ENCODE results near the gene SKA1. TPM values are rescaled to one million over a fixed set of nuclear protein-coding genes. Genes with fewer than 3 reads are reported as not detected.

The SKA1 gene
- not detected for total RNA-seq

- peak within 1 kb of the TSS; percentile 14 to 72 for H3K27ac ChIP-seq
- H3K36me3 ChIP-seq: no peaks in the 10 kb centered on the region
- intact Hi-C loops (cut with DNase I): loop anchor here (2.0 to 10.0 kb wide), 4 partner anchors 94 to 656 kb away; partner anchors contain the start of genes ACAA2, MAPK4, MBD1 and SMAD4
- peak within 1 kb of the TSS; percentile 50 to 70 for H3K4me3 ChIP-seq
- peaks cover 0 to 7% of the 10 kb centered on the region in 2 donors for H3K4me1 ChIP-seq
- H3K27me3 ChIP-seq: no peaks in the 10 kb centered on the region
- DNase-seq (ENCODE audit: low spot score in 2 of 2): peak; percentile 62 to 93
- TF ChIP-seq, protein P1, sequence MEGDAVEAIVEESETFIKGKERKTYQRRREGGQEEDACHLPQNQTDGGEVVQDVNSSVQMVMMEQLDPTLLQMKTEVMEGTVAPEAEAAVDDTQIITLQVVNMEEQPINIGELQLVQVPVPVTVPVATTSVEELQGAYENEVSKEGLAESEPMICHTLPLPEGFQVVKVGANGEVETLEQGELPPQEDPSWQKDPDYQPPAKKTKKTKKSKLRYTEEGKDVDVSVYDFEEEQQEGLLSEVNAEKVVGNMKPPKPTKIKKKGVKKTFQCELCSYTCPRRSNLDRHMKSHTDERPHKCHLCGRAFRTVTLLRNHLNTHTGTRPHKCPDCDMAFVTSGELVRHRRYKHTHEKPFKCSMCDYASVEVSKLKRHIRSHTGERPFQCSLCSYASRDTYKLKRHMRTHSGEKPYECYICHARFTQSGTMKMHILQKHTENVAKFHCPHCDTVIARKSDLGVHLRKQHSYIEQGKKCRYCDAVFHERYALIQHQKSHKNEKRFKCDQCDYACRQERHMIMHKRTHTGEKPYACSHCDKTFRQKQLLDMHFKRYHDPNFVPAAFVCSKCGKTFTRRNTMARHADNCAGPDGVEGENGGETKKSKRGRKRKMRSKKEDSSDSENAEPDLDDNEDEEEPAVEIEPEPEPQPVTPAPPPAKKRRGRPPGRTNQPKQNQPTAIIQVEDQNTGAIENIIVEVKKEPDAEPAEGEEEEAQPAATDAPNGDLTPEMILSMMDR (IDR thresholded peaks at IDR 0.05): no peak
- H3K9me3 ChIP-seq: peaks cover 0 to 3% of the 10 kb centered on the region in 2 donors
These were observed at the start of gene SKA1 for GRCh38 chr18:50374753-50375391. SKA1 (plus strand) TSS chr18:50375046; CDS start chr18:50375831, 785 bp downstream.

DNA sequence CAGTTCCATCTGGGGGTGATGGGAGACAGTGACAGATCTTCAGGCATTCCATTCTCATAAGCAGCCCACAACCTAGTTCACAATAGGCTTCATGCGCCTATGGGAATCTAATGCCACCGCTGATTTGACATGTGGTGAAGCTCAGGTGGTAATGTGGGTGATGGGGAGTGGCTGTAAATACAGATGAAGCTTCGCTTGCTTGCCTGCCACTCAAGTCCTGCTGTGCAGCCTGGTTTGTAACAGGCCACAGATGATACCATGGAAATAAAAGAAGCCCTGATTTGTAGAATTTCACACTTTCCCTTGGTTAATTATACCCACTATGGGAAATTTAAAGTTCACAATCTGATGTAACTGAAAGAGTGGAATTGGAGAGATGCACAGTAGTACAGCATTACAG lies 46.9 kb upstream of the SKA1 start:
- TF ChIP-seq, protein P1 (IDR thresholded peaks at IDR 0.05): no peak
- DNase-seq (ENCODE audit: low spot score in 2 of 2): no peak
- intact Hi-C loops (cut with DNase I): no loop called here
- Histone ChIP-seq H3K4me1 (no peaks in the 10 kb centered on the region), H3K4me3 (no peak overlapping the region), H3K36me3 (no peaks in the 10 kb centered on the region), H3K27ac (no peak overlapping the region), H3K27me3 (no peaks in the 10 kb centered on the region), H3K9me3 (no peaks in the 10 kb centered on the region)

DNA sequence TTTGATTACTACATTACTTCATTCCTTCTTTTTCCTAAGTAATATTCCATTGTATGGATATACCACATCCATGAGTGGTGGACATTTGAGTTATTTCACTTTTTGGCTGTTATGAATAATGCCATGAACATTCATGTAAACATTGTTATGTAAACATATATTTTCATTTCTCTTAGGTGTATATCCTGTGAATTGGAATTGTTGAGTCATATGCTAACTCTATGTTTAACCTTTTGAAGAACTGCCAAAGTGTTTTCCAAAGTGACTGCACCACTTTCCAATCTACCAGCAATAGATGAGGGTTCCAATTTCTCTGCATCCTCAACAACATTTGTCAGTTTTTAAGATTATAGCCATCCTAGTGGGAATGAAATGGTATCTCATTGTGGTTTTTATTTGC lies 44.7 kb upstream of the SKA1 start:
- Histone ChIP-seq H3K4me1 (no peaks in the 10 kb centered on the region), H3K27me3 (no peaks in the 10 kb centered on the region), H3K9me3 (no peaks in the 10 kb centered on the region), H3K27ac (no peak overlapping the region), H3K36me3 (no peaks in the 10 kb centered on the region), H3K4me3 (no peak overlapping the region)
- DNase-seq (ENCODE audit: low spot score in 2 of 2): no peak
- intact Hi-C loops (cut with DNase I): no loop called here
- TF ChIP-seq, protein P1 (IDR thresholded peaks at IDR 0.05): no peak

DNA sequence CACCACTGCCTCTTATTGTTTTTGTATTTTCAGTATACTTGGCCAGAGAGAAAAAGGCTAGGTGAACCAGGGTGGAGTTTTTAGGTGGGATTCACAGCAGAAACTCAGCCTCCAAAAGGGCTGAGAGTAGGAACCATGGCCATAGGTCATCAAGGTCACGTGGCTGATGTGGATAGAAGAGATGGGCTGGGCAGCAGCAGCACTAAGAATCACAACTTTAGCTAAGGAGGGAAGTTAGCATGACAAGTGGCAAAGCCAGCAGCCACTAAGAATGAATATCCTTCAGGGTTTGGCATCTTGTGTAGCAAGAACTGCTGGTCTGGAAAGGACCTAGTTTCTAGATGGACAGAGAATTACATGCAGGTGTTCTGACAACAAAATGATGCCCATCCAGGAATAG lies 43.2 kb upstream of the SKA1 start:
- intact Hi-C loops (cut with DNase I): no loop called here
- no peak for DNase-seq (ENCODE audit: low spot score in 2 of 2)
- no peaks in the 10 kb centered on the region for H3K9me3 ChIP-seq
- H3K27ac ChIP-seq: no peak overlapping the region
- TF ChIP-seq, protein P1 (IDR thresholded peaks at IDR 0.05): no peak
- H3K4me3 ChIP-seq: no peak overlapping the region
- H3K36me3 ChIP-seq: no peaks in the 10 kb centered on the region
- H3K4me1 ChIP-seq: no peaks in the 10 kb centered on the region
- no peaks in the 10 kb centered on the region for H3K27me3 ChIP-seq

GRCh38 chr18:50334546-50335152 lies 40.2 kb upstream of the SKA1 start:
- no peak for DNase-seq (ENCODE audit: low spot score in 2 of 2)
- Histone ChIP-seq H3K4me3 (no peak overlapping the region), H3K27ac (no peak overlapping the region), H3K27me3 (no peaks in the 10 kb centered on the region), H3K4me1 (no peaks in the 10 kb centered on the region), H3K9me3 (no peaks in the 10 kb centered on the region), H3K36me3 (no peaks in the 10 kb centered on the region)
- TF ChIP-seq, protein P1 (IDR thresholded peaks at IDR 0.05): no peak
- intact Hi-C loops (cut with DNase I): no loop called here

All from ascending aorta (tissue), 2 donors.